ENCODE results near the gene C1orf116. TPM values are rescaled to one million over a fixed set of nuclear protein-coding genes. Genes with fewer than 3 reads are reported as not detected.

Gene C1orf116
- total RNA-seq, 1 donor from 2014 or later: not detected

- H3K27ac ChIP-seq (ENCODE audit: low read depth, low read length): no peak overlapping the region
- H3K4me3 ChIP-seq (ENCODE audit: low read length in 3 of 3): no peak overlapping the region
- no peaks in the 10 kb centered on the region for H3K9me3 ChIP-seq (ENCODE audit: control insufficient read depth in 3 of 3, low read length in 3 of 3)
- H3K9ac ChIP-seq (ENCODE audit: low read depth in 1 of 3, low read length in 3 of 3): no peak overlapping the region
- H3K4me1 ChIP-seq (ENCODE audit: control insufficient read depth in 3 of 3, insufficient read depth in 3 of 3, low read length in 3 of 3): peaks cover 11 to 33% (median 28%) of the 10 kb centered on the region in 3 donors
- H3K27me3 ChIP-seq (ENCODE audit: control insufficient read depth in 3 of 3, insufficient read depth in 3 of 3, low read length in 3 of 3): no peaks in the 10 kb centered on the region
- peaks cover 27 to 50% (median 37%) of the 10 kb centered on the region in 3 donors for H3K36me3 ChIP-seq (ENCODE audit: control insufficient read depth in 3 of 3, insufficient read depth in 3 of 3, low read length in 3 of 3)
Observed at GRCh38 chr1:207063014-207063413, 30.5 kb upstream of the C1orf116 start.

DNA sequence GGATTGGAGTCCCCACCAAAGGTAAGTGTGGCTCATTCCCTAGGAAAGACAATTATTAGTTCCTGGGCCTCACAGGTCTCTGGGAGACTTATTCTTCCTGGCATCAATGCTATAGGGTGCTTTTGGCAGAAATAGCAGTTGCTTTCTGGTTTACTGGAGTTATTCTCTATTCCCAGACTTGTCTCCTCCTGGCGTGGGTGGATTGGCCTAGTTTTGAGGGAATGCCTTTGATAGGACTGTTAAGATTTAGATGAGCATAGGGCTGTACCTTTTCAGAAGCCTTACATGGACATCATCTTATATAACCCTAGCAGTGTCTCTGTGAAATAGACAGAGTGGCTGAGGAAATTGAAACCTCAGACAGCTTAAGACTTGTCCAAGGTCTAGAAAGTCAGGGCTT, 29.5 kb upstream of the C1orf116 start:
- peaks cover 19 to 41% (median 31%) of the 10 kb centered on the region in 3 donors for H3K36me3 ChIP-seq (ENCODE audit: control insufficient read depth in 3 of 3, insufficient read depth in 3 of 3, low read length in 3 of 3)
- no peak overlapping the region for H3K27ac ChIP-seq (ENCODE audit: low read depth, low read length)

GRCh38 chr1:207060596-207060995, 28.0 kb upstream of the C1orf116 start:
- H3K4me1 ChIP-seq (ENCODE audit: control insufficient read depth in 3 of 3, insufficient read depth in 3 of 3, low read length in 3 of 3): peaks cover 11 to 37% (median 28%) of the 10 kb centered on the region in 3 donors
- H3K9me3 ChIP-seq (ENCODE audit: control insufficient read depth in 3 of 3, low read length in 3 of 3): no peaks in the 10 kb centered on the region
- peaks cover 19 to 31% (median 29%) of the 10 kb centered on the region in 3 donors for H3K36me3 ChIP-seq (ENCODE audit: control insufficient read depth in 3 of 3, insufficient read depth in 3 of 3, low read length in 3 of 3)
- no peaks in the 10 kb centered on the region for H3K27me3 ChIP-seq (ENCODE audit: control insufficient read depth in 3 of 3, insufficient read depth in 3 of 3, low read length in 3 of 3)
- H3K4me3 ChIP-seq (ENCODE audit: low read length in 3 of 3): no peak overlapping the region
- H3K27ac ChIP-seq (ENCODE audit: low read depth, low read length): no peak overlapping the region
- H3K9ac ChIP-seq (ENCODE audit: low read depth in 1 of 3, low read length in 3 of 3): no peak overlapping the region

More for the DNA sequence above, 29.5 kb upstream of the C1orf116 start:
- Histone ChIP-seq H3K4me1 (ENCODE audit: control insufficient read depth in 3 of 3, insufficient read depth in 3 of 3, low read length in 3 of 3) (peaks cover 11 to 33% (median 28%) of the 10 kb centered on the region in 3 donors), H3K9me3 (ENCODE audit: control insufficient read depth in 3 of 3, low read length in 3 of 3) (no peaks in the 10 kb centered on the region), H3K27me3 (ENCODE audit: control insufficient read depth in 3 of 3, insufficient read depth in 3 of 3, low read length in 3 of 3) (no peaks in the 10 kb centered on the region), H3K9ac (ENCODE audit: low read depth in 1 of 3, low read length in 3 of 3) (no peak overlapping the region), H3K4me3 (ENCODE audit: low read length in 3 of 3) (no peak overlapping the region)

- H3K9ac ChIP-seq (ENCODE audit: low read depth in 1 of 3, low read length in 3 of 3): peak overlapping the region in 1 of 3 donors; percentile 61
- H3K27me3 ChIP-seq (ENCODE audit: control insufficient read depth in 3 of 3, insufficient read depth in 3 of 3, low read length in 3 of 3): no peaks in the 10 kb centered on the region
- H3K4me1 ChIP-seq (ENCODE audit: control insufficient read depth in 3 of 3, insufficient read depth in 3 of 3, low read length in 3 of 3): peaks cover 11 to 37% (median 28%) of the 10 kb centered on the region in 3 donors
- peaks cover 19 to 31% (median 28%) of the 10 kb centered on the region in 3 donors for H3K36me3 ChIP-seq (ENCODE audit: control insufficient read depth in 3 of 3, insufficient read depth in 3 of 3, low read length in 3 of 3)
- peak overlapping the region; percentile 89 for H3K27ac ChIP-seq (ENCODE audit: low read depth, low read length)
- no peaks in the 10 kb centered on the region for H3K9me3 ChIP-seq (ENCODE audit: control insufficient read depth in 3 of 3, low read length in 3 of 3)
- H3K4me3 ChIP-seq (ENCODE audit: low read length in 3 of 3): no peak overlapping the region
Observed at GRCh38 chr1:207059881-207060280, 27.3 kb upstream of the C1orf116 start.

GRCh38 chr1:207058878-207059867, 26.6 kb upstream of the C1orf116 start:
- H3K27me3 ChIP-seq (ENCODE audit: control insufficient read depth in 3 of 3, insufficient read depth in 3 of 3, low read length in 3 of 3): no peaks in the 10 kb centered on the region
- peaks cover 9 to 33% (median 23%) of the 10 kb centered on the region in 3 donors for H3K4me1 ChIP-seq (ENCODE audit: control insufficient read depth in 3 of 3, insufficient read depth in 3 of 3, low read length in 3 of 3)
- H3K36me3 ChIP-seq (ENCODE audit: control insufficient read depth in 3 of 3, insufficient read depth in 3 of 3, low read length in 3 of 3): peaks cover 19 to 29% (median 25%) of the 10 kb centered on the region in 3 donors
- H3K9ac ChIP-seq (ENCODE audit: low read depth in 1 of 3, low read length in 3 of 3): peak overlapping the region in 1 of 3 donors; percentile 61
- peak overlapping the region; percentile 89 for H3K27ac ChIP-seq (ENCODE audit: low read depth, low read length)
- H3K9me3 ChIP-seq (ENCODE audit: control insufficient read depth in 3 of 3, low read length in 3 of 3): no peaks in the 10 kb centered on the region
- peak overlapping the region in 1 of 3 donors; percentile 23 for H3K4me3 ChIP-seq (ENCODE audit: low read length in 3 of 3)

- H3K9me3 ChIP-seq (ENCODE audit: control insufficient read depth in 3 of 3, low read length in 3 of 3): no peaks in the 10 kb centered on the region
- H3K9ac ChIP-seq (ENCODE audit: low read depth in 1 of 3, low read length in 3 of 3): no peak overlapping the region
- no peak overlapping the region for H3K4me3 ChIP-seq (ENCODE audit: low read length in 3 of 3)
- H3K27me3 ChIP-seq (ENCODE audit: control insufficient read depth in 3 of 3, insufficient read depth in 3 of 3, low read length in 3 of 3): no peaks in the 10 kb centered on the region
- peaks cover 14 to 20% (median 19%) of the 10 kb centered on the region in 3 donors for H3K36me3 ChIP-seq (ENCODE audit: control insufficient read depth in 3 of 3, insufficient read depth in 3 of 3, low read length in 3 of 3)
- peak overlapping the region; percentile 89 for H3K27ac ChIP-seq (ENCODE audit: low read depth, low read length)
- H3K4me1 ChIP-seq (ENCODE audit: control insufficient read depth in 3 of 3, insufficient read depth in 3 of 3, low read length in 3 of 3): peaks cover 9 to 29% (median 26%) of the 10 kb centered on the region in 3 donors
Observed at GRCh38 chr1:207058252-207058651, 25.7 kb upstream of the C1orf116 start.

GRCh38 chr1:207056673-207057072, 24.1 kb upstream of the C1orf116 start:
- Histone ChIP-seq H3K4me1 (ENCODE audit: control insufficient read depth in 3 of 3, insufficient read depth in 3 of 3, low read length in 3 of 3) (peaks cover 20 to 31% (median 30%) of the 10 kb centered on the region in 3 donors), H3K4me3 (ENCODE audit: low read length in 3 of 3) (peak overlapping the region in 1 of 3 donors; percentile 32), H3K9ac (ENCODE audit: low read depth in 1 of 3, low read length in 3 of 3) (peak overlapping the region in 2 of 3 donors; percentile 54 to 70), H3K27ac (ENCODE audit: low read depth, low read length) (peak overlapping the region; percentile 94), H3K27me3 (ENCODE audit: control insufficient read depth in 3 of 3, insufficient read depth in 3 of 3, low read length in 3 of 3) (no peaks in the 10 kb centered on the region), H3K9me3 (ENCODE audit: control insufficient read depth in 3 of 3, low read length in 3 of 3) (no peaks in the 10 kb centered on the region), H3K36me3 (ENCODE audit: control insufficient read depth in 3 of 3, insufficient read depth in 3 of 3, low read length in 3 of 3) (peaks cover 0 to 5% (median 4%) of the 10 kb centered on the region in 3 donors)

- Histone ChIP-seq H3K9ac (ENCODE audit: low read depth in 1 of 3, low read length in 3 of 3) (peak overlapping the region in 2 of 3 donors; percentile 54 to 70), H3K27ac (ENCODE audit: low read depth, low read length) (peak overlapping the region; percentile 94), H3K4me1 (ENCODE audit: control insufficient read depth in 3 of 3, insufficient read depth in 3 of 3, low read length in 3 of 3) (peaks cover 20 to 39% (median 38%) of the 10 kb centered on the region in 3 donors), H3K36me3 (ENCODE audit: control insufficient read depth in 3 of 3, insufficient read depth in 3 of 3, low read length in 3 of 3) (peaks cover 0 to 5% (median 0%) of the 10 kb centered on the region in 3 donors), H3K4me3 (ENCODE audit: low read length in 3 of 3) (no peak overlapping the region), H3K9me3 (ENCODE audit: control insufficient read depth in 3 of 3, low read length in 3 of 3) (no peaks in the 10 kb centered on the region), H3K27me3 (ENCODE audit: control insufficient read depth in 3 of 3, insufficient read depth in 3 of 3, low read length in 3 of 3) (no peaks in the 10 kb centered on the region)
Observed at GRCh38 chr1:207055386-207056001, 22.9 kb upstream of the C1orf116 start.

DNA sequence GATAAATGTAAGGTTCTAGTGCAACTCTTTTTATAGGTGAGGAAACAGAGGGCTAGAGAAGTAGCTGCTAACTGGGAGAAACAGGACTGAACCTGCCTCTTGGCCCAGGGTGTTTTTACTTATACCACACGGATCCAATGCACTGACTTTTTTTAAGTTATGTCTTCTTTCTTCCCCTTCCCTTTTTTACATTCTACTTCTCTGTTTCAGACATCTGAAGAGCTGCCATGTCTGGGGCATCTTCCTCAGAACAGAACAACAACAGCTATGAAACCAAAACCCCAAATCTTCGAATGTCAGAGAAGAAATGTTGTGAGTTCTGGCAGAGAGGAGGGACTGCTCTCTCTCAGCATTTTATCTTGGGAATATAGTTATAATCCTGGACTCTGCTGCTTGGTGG, 21.9 kb upstream of the C1orf116 start:
- Histone ChIP-seq H3K4me1 (ENCODE audit: control insufficient read depth in 3 of 3, insufficient read depth in 3 of 3, low read length in 3 of 3) (peaks cover 20 to 34% (median 28%) of the 10 kb centered on the region in 3 donors), H3K27ac (ENCODE audit: low read depth, low read length) (peak overlapping the region; percentile 94), H3K9me3 (ENCODE audit: control insufficient read depth in 3 of 3, low read length in 3 of 3) (no peaks in the 10 kb centered on the region), H3K27me3 (ENCODE audit: control insufficient read depth in 3 of 3, insufficient read depth in 3 of 3, low read length in 3 of 3) (no peaks in the 10 kb centered on the region), H3K9ac (ENCODE audit: low read depth in 1 of 3, low read length in 3 of 3) (peak overlapping the region in 2 of 3 donors; percentile 51 to 63), H3K4me3 (ENCODE audit: low read length in 3 of 3) (peak overlapping the region in 1 of 3 donors; percentile 4), H3K36me3 (ENCODE audit: control insufficient read depth in 3 of 3, insufficient read depth in 3 of 3, low read length in 3 of 3) (peaks cover 0 to under 1% (median 0%) of the 10 kb centered on the region in 3 donors)

All from skeletal muscle tissue (tissue), 4 donors.